Cardiac fibroblast (primary cell): ENCODE results near the gene EVX1.

Source experiments
- DNase-seq, 2 donors: peaks; one replicate each; pipeline versions ENCODE4 v3.0.0 to v3.0.0-alpha.2; 2010; ENCODE audit warnings: low read depth in 2 of 2
- H3K4me3 ChIP-seq, 2 donors: replicated peaks in 1 of 2; 1 replicate in 1 of 2; 2 replicates in 1 of 2; pipeline ENCODE4 v1.5.1; 2011; ENCODE audit warnings: low read depth in 2 of 2, low read length in 2 of 2, mild to moderate bottlenecking in 2 of 2, moderate library complexity in 1 of 2
- TF ChIP-seq, protein P1 (sequence below): IDR thresholded peaks from one replicate; pipeline ENCODE4 v1.5.1; 2011; ENCODE audit warnings: low read depth, mild to moderate bottlenecking, low read length, inconsistent platforms

The EVX1 gene

GRCh38 chr7:27241189-27242056, 1.2 kb upstream of the EVX1 start:
- no peak for DNase-seq
- H3K4me3 ChIP-seq: no peak overlapping the region
- TF ChIP-seq, protein P1, sequence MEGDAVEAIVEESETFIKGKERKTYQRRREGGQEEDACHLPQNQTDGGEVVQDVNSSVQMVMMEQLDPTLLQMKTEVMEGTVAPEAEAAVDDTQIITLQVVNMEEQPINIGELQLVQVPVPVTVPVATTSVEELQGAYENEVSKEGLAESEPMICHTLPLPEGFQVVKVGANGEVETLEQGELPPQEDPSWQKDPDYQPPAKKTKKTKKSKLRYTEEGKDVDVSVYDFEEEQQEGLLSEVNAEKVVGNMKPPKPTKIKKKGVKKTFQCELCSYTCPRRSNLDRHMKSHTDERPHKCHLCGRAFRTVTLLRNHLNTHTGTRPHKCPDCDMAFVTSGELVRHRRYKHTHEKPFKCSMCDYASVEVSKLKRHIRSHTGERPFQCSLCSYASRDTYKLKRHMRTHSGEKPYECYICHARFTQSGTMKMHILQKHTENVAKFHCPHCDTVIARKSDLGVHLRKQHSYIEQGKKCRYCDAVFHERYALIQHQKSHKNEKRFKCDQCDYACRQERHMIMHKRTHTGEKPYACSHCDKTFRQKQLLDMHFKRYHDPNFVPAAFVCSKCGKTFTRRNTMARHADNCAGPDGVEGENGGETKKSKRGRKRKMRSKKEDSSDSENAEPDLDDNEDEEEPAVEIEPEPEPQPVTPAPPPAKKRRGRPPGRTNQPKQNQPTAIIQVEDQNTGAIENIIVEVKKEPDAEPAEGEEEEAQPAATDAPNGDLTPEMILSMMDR: no peak

GRCh38 chr7:27242154-27242553, 448 bp upstream of the EVX1 start:
- H3K4me3 ChIP-seq: no peak overlapping the region
- TF ChIP-seq, protein P1: no peak
- DNase-seq: no peak

- H3K4me3 ChIP-seq: no peak overlapping the region
- TF ChIP-seq, protein P1: no peak
- DNase-seq: no peak
These were observed 950 bp downstream of the EVX1 start for GRCh38 chr7:27243340-27244163.

DNA sequence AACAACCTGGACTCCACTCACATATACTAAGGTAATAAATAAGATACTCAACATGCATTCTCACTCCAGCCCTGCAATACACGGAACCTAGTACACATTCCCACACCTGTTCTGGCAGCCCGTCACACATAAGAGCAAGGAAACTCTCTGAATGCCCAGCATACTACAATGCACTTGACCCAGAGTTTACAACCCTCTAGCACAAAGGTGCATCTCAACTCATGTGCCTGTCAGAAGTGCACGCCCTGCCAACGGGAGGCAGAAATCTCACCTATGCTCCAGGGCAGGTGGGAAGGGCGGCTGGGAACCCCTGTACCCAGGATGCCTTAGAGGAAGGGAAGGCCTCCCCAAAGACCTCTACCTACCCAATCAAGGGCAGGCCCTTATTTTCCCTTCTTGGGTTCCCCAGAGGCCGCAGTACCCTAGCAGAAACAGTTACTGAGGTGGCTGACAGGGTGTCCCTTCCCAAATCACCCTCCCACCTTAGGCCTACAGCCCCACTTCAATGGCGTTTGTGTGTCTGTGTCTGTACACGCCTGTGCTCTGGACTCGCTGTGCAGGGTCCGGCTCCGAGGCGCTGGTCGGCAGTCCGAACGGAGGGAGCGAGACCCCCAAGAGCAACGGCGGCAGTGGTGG, 2.0 kb downstream of the EVX1 start:
- TF ChIP-seq, protein P1: no peak
- no peak for DNase-seq
- H3K4me3 ChIP-seq: no peak overlapping the region

DNA sequence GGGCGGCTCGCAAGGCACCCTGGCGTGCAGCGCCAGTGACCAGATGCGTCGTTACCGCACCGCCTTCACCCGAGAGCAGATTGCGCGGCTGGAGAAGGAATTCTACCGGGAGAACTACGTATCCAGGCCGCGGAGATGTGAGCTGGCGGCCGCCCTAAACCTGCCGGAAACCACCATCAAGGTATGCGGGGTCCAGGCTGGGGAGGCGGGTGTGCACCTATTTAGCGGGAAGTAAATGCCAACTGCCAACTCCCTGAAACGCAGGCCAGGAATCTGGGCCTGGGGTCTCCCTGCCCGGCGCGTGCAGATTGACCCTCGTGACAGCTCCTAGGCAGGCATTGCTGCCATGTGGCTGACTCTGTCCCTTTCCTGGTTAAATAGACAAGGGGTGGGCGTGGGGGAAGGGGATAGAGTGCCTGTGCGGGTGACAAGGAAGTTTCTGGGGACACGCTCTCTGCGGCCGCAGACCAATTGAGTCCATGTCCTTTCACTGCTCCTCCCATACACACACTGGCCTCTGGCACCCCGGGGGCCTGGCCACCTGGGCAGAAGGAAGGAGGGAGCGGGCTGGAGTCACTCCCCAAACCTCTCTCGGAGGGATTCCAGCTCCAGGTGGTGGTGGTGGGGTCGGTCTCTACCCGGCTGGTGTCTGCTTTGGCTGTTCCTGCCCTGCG, 2.7 kb downstream of the EVX1 start:
- no peak for DNase-seq
- TF ChIP-seq, protein P1: no peak
- H3K4me3 ChIP-seq: no peak overlapping the region

DNA sequence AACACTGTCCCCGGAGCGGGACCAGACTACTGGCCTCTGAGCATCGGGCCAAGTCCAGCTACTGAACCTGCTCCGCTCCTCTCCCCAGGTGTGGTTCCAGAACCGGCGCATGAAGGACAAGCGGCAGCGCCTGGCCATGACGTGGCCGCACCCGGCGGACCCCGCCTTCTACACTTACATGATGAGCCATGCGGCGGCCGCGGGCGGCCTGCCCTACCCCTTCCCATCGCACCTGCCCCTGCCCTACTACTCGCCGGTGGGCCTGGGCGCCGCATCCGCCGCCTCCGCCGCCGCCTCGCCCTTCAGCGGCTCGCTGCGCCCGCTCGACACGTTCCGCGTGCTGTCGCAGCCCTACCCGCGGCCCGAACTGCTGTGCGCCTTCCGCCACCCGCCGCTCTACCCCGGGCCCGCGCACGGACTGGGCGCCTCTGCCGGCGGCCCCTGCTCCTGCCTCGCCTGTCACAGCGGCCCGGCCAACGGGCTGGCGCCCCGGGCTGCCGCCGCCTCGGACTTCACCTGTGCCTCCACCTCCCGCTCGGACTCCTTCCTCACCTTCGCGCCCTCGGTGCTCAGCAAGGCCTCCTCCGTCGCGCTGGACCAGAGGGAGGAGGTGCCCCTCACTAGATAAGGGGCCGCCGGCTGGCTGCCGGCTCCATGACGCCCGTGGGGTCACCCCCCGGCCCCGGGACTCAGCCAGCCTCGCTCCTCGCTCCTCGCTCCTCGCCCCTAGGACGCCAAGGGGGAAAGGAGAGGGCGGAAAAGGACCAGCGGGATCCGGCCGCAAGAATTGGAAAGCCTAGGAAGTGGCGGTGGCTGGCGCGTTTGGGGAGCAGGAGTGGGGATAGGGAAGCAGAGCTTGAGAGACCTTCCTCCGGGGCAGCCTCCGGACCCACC, 3.4 kb downstream of the EVX1 start:
- TF ChIP-seq, protein P1: no peak
- no peak for DNase-seq
- no peak overlapping the region for H3K4me3 ChIP-seq
